GM18858 (cell line): ENCODE data around the gene ABCG1.

Experiments used
- ATAC-seq: cut with Tn5 transposase; IDR thresholded peaks from one replicate; pipeline ENCODE4 v1.9.1; 2021; ENCODE audit not compliant: unreplicated experiment

Gene ABCG1

GRCh38 chr21:42303443-42303842, 84.5 kb downstream of the ABCG1 start:
- no peak for ATAC-seq

DNA sequence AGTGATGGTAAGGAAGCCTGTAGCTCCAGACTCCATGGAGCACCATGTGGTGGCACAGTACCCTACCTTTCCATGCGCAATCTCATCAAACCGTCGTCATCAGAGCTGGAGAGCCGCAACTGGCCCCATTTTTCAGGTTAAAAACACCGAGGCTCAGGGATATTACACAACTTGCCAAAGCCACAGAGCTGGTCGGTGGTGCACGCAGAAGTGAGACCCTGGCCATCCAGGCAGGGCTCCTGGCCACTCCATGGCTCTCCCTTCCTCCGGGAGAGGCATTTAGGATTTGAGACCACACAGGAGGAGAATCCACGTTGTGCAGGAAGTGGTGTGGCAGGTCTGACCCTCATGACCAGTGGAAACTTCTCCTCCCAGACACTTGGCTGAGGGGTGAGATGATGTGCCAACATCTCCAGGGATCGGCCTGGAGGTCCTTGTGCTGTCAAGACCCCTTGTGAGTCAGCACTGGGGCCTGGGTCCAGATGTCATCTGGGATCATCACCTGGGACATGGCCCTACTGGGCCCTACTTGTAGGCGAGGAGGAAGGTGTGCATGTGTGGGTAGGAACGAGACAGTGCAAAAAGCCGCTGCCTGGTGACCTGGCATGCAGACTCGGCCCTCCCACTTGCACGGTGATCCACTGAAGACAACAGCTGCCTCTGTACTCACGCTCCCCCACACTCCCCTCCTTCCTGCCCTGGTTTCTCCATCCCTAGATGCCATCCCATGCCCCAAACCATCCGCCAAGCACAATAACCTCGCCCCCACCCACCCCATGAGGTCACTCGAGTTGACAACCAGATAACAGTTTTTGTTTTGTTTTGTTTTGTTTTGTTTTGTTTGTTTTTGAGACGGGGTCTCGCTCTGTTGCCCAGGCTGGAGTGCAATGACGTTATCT, 85.9 kb downstream of the ABCG1 start:
- ATAC-seq = no peak

GRCh38 chr21:42305707-42306147, 86.8 kb downstream of the ABCG1 start:
- no peak for ATAC-seq

- no peak for ATAC-seq
These were observed 87.6 kb downstream of the ABCG1 start for GRCh38 chr21:42306366-42307035.

- no peak for ATAC-seq
These were observed 88.2 kb downstream of the ABCG1 start for GRCh38 chr21:42307106-42307505.

GRCh38 chr21:42308161-42308913, 89.4 kb downstream of the ABCG1 start:
- ATAC-seq = no peak

DNA sequence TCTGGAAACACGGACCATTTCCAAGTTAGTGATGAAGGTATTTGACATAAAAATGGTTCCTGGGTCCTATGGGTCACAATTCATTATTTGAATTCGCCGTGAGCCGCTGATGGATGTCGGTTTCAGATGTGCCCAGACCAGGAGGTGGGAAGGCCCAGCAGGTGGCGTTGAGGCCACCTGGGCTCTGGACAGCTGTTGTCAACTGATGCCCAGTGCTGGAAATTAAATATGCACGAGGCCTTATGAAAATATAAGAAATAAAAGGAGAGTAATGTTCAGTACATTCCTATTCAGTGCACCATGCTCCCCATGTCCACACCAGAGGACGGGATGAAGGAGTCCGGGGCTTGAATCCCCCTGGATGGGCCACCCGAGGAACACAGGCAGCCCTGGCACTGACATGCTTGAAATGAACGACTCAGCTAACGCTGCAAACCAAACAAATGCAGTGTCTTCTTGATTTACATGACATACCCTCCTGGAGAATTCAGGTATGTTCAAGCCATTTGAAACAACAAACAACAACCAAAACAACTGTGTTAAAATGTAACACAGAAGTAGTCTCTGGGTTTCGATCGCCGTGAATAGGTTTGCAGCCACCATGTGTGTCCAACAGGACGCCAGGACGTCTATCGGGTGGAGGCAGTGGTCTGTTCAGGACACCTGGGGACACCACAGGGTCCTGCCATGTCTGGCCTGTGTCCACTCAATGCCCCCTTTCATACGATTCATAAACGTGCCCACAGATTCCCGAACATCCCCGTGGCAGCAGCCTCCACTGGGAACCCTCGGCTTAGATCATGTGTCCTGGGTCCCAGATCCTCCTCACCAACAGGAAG, 90.2 kb downstream of the ABCG1 start:
- ATAC-seq = no peak

- ATAC-seq = no peak
These were observed 90.8 kb downstream of the ABCG1 start for GRCh38 chr21:42309753-42310213.

- no peak for ATAC-seq
These were observed 91.6 kb downstream of the ABCG1 start for GRCh38 chr21:42310411-42311001.

DNA sequence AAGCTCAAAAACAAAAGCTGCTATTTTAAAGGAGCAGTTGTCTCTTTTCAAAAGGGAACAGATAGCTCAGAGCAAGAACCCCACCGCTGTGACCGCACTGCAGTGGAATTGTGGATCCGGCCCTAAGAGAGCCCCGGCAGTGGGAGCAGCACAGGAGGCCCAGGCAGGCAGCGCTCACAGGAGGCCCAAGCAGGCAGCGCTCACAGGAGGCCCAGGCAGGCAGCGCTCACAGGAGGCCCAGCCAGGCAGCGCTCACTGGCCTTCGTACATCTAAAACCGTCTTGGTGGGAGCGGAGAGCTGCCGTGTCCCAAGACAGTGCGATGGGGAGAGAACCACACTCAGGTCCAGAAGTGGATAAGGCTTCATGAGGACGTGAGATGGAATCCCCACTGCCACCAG, 92.2 kb downstream of the ABCG1 start:
- ATAC-seq = no peak

DNA sequence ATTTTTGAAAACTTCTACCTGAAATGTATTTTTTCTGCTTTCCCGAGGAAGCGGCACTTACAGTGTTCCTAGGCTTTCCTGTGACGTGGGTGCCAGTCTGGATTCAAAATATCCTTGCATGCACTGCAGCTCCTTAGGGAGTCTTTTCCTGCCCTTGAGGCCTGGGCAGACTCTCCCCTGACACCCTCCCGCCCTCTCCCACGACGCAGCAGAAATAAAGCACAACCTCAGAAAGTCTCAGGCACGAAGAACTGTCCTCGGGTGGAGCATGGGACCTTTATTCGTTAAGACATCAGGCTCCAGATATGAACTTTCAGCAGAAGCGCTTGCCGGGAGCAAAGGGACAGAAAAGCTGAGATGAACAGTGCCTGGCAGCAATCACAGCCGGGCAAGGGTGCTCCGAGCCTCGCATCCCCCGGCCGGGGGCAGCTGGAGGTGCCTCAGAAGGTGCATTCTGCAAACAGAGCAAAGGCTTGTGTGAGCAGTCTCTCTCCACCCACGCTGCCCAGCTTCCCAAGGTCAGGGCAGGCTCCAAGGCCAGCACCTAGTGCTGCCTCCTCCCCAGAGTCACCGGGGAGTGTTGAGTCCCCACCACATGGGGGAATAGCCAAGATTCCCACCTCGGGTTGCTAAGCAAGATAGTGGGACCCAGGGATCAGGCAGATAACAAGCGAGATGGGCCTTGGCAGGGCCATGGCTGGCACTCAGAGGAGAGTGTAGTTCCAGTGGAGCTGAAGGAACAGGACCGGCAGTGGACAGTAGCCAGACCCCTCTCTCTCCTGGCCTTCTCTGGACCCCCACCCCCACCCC, 93.1 kb downstream of the ABCG1 start:
- ATAC-seq = no peak

DNA sequence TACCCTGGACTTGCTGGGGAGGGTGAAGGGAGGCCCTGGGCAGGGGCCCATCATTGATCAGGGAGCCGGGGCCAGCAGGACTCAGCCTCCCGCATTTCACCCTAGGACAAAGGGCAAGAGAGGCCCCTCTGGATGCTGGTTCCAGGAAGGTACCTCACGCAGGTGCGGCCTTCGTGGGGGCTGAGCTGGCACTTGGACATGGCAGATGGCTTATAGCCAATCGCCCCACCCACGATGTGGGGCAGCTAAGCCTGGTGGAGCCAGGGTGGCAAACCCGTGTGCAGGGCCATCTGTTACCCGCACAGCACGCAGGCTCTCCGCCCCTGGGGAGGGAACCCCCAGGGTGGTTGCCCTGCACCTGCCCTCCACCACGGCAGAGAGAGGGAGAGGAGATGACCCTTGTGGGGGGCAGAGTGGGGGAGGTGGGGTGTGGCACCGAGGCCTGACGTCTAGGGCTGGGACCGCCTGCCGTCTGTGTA, 93.7 kb downstream of the ABCG1 start:
- no peak for ATAC-seq

GRCh38 chr21:42313501-42313969, 94.6 kb downstream of the ABCG1 start:
- ATAC-seq = no peak

DNA sequence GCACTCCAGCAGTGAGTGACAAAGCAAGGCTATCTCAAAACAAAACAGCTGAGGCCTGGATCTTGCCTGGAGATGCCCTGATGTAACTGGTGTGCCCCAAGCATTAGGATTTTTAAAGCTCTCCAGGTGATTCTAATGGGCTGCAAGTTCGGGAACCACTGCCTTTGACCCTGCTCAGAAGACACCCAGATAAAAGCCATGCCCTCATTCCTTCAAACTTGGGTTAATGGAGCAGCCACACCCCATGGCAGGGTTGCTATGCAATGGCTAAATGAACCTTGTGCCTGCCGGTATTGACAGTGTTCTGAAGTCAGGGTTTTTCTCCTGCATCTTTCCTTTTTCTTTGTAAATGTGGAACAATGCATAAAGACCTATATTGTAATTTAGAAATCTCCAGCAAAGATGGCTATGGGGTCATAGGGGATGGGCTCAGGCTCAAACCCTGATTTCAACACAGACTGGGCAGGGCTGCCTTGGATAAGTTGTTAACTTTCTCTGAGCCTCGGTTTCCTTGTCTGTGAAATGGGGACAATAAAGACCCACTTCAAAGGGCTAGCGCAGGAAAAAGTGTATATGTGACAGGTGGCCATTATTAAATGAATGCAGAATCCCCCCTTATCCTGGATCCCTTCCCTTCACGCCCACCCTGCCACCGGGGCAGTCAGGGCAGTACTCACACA, 95.8 kb downstream of the ABCG1 start:
- no peak for ATAC-seq

DNA sequence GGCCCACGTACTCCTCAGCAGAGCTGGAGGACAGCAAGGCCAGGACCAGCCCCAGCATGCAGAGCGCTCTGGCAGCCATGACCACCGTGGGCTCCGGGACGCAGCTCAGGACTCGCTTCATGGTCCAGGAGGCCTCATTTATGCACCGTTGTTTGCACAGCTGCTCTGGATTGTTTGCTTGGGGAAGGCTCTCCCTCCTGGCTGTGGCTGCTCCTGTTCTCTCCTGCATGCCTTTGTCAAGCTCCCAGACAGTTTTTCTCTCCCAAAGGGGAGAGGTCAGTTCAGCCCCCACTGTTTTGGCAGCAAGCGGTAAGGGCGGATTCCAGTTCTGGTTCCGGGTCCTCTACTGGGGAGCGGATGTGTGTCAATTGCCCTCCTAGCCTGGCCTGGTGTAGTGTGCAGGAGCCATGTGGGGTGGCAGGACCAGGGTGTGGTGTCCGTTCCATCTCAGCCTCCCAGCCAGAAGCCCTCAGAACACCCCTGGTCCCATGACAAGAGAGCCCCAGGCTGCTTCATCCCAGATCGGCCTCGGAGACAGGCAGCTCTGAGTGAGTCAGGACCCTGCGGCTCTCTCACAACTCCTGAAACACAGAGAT, 96.5 kb downstream of the ABCG1 start, which contains the start of gene TFF3:
Gene TFF3 (minus strand): TSS at position 114 of the 596 bp plus-strand sequence. CDS start 35 bp downstream, at position 79.
- ATAC-seq = no peak

GRCh38 chr21:42316891-42317290, 98.0 kb downstream of the ABCG1 start:
- no peak for ATAC-seq

DNA sequence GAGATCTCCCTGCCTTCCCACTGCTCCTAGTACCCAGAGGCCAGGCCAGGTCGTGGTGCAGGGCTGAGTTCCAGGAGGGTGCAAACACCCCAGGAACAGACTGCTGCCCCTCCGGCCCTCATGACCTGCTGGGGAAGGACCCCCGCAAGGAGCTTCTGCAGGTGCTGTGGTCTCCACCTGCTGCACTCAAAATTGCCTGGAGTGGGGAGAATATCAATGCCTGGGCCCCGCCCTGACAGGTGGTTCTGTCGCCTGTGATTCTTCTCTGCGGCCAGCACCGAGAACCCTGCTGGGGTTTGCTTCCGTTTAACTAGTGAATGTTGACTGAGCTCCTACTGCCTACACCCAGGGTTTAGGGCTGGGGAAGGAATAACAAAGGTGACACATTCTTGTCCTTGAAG, 98.4 kb downstream of the ABCG1 start:
- ATAC-seq = no peak
